CD4-positive, alpha-beta T cell treated with Interleukin-17A for 1 hour (primary cell): ENCODE results near the gene ACTL8.

Experiments
- DNase-seq: peaks from one replicate; pipeline ENCODE4 v3.0.0-alpha.2; 2020

The ACTL8 gene

GRCh38 chr1:17851056-17851455 is 95.9 kb downstream of the ACTL8 start:
- DNase-seq: no peak

GRCh38 chr1:17852383-17852782 is 97.2 kb downstream of the ACTL8 start:
- no peak for DNase-seq

- no peak for DNase-seq
Measured at GRCh38 chr1:17853241-17853935, 98.3 kb downstream of the ACTL8 start.

GRCh38 chr1:17856496-17857108 is 101.5 kb downstream of the ACTL8 start:
- DNase-seq: no peak

- DNase-seq: no peak
Measured at GRCh38 chr1:17857109-17857499, 102.0 kb downstream of the ACTL8 start.

- no peak for DNase-seq
Measured at GRCh38 chr1:17857996-17858395, 102.9 kb downstream of the ACTL8 start.

GRCh38 chr1:17860812-17861211 is 105.7 kb downstream of the ACTL8 start:
- DNase-seq: no peak

GRCh38 chr1:17861685-17862084 is 106.6 kb downstream of the ACTL8 start:
- DNase-seq: no peak

- DNase-seq: no peak
Measured at GRCh38 chr1:17862121-17862520, 107.0 kb downstream of the ACTL8 start.

- DNase-seq: no peak
Measured at GRCh38 chr1:17865912-17866739, 111.0 kb downstream of the ACTL8 start.

GRCh38 chr1:17866740-17867029 is 111.6 kb downstream of the ACTL8 start:
- no peak for DNase-seq

- no peak for DNase-seq
Measured at GRCh38 chr1:17867470-17867869, 112.3 kb downstream of the ACTL8 start.

- no peak for DNase-seq
Measured at GRCh38 chr1:17869815-17870214, 114.7 kb downstream of the ACTL8 start.

GRCh38 chr1:17870679-17871078 is 115.5 kb downstream of the ACTL8 start:
- no peak for DNase-seq

- DNase-seq: no peak
Measured at GRCh38 chr1:17873007-17873675, 118.0 kb downstream of the ACTL8 start.

GRCh38 chr1:17874231-17874630 is 119.1 kb downstream of the ACTL8 start:
- DNase-seq: no peak

GRCh38 chr1:17874710-17875109 is 119.6 kb downstream of the ACTL8 start:
- DNase-seq: no peak

GRCh38 chr1:17875171-17875881 is 120.2 kb downstream of the ACTL8 start:
- no peak for DNase-seq

- DNase-seq: no peak
Measured at GRCh38 chr1:17875882-17876280, 120.7 kb downstream of the ACTL8 start.
